ENCODE data around the gene DNAJC3.
"Not testable (repeated sequence)": the region's sequence is repeated elsewhere in the genome, so short reads cannot be mapped to it uniquely, and the experiment has no call there.

Gene DNAJC3

GRCh38 chr13:95734124-95734523 is 57.2 kb downstream of the DNAJC3 start:
- no peak for TF ChIP-seq CTCF (conservative IDR thresholded peaks at IDR 0.05; ENCODE audit: low read length)
- TF ChIP-seq EZH2phosphoT487 (IDR thresholded peaks at IDR 0.05; ENCODE audit: borderline replicate concordance), result no peak
- Histone ChIP-seq H3K4me2 (ENCODE audit: low read depth, low read length, poor library complexity, severe bottlenecking) (no peak overlapping the region), H3K9me2 (replicated peaks; ENCODE audit: low read depth, low read length) (no peaks in the 10 kb centered on the region), H2AFZ (ENCODE audit: low read length) (no peak overlapping the region), H3K9ac (ENCODE audit: low read depth, low read length, poor library complexity, severe bottlenecking) (no peak overlapping the region), H3K79me2 (ENCODE audit: insufficient read depth, low read length) (peaks cover 50% of the 10 kb centered on the region), H3F3A (ENCODE audit: low read depth) (no peaks in the 10 kb centered on the region), H3K4me1 (ENCODE audit: insufficient read depth, low read length, poor library complexity, severe bottlenecking) (no peaks in the 10 kb centered on the region), H4K20me1 (ENCODE audit: insufficient read depth, low read length, poor library complexity, severe bottlenecking) (no peaks in the 10 kb centered on the region), H3K9me3 (ENCODE audit: insufficient read depth, low read depth, low read length) (peaks cover 3% of the 10 kb centered on the region; the same call in 1 of the 2 replicates), H3K27me3 (ENCODE audit: insufficient read depth, low read length, poor library complexity, severe bottlenecking) (no peaks in the 10 kb centered on the region), H3K4me3 (ENCODE audit: low read length, poor library complexity, severe bottlenecking) (no peak overlapping the region), H3K36me3 (ENCODE audit: insufficient read depth, low read length) (peaks cover 22% of the 10 kb centered on the region)

- not testable (repeated sequence) for H3K9me3 ChIP-seq (ENCODE audit: insufficient read depth, low read depth, low read length); H3K4me1 ChIP-seq (ENCODE audit: insufficient read depth, low read length, poor library complexity, severe bottlenecking); H4K20me1 ChIP-seq (ENCODE audit: insufficient read depth, low read length, poor library complexity, severe bottlenecking); H2AFZ ChIP-seq (ENCODE audit: low read length); H3K9me2 ChIP-seq (replicated peaks; ENCODE audit: low read depth, low read length); H3F3A ChIP-seq (ENCODE audit: low read depth); H3K4me3 ChIP-seq (ENCODE audit: low read length, poor library complexity, severe bottlenecking); H3K4me2 ChIP-seq (ENCODE audit: low read depth, low read length, poor library complexity, severe bottlenecking); H3K9ac ChIP-seq (ENCODE audit: low read depth, low read length, poor library complexity, severe bottlenecking); H3K36me3 ChIP-seq (ENCODE audit: insufficient read depth, low read length); H3K27me3 ChIP-seq (ENCODE audit: insufficient read depth, low read length, poor library complexity, severe bottlenecking)
- peaks cover 32% of the 10 kb centered on the region for H3K79me2 ChIP-seq (ENCODE audit: insufficient read depth, low read length)
Measured at GRCh38 chr13:95740071-95740978, 63.4 kb downstream of the DNAJC3 start.

GRCh38 chr13:95740979-95741320 is 64.0 kb downstream of the DNAJC3 start:
- peaks cover 32% of the 10 kb centered on the region for H3K79me2 ChIP-seq (ENCODE audit: insufficient read depth, low read length)
- H3K4me3 ChIP-seq (ENCODE audit: low read length, poor library complexity, severe bottlenecking), result no peak overlapping the region
- H3K4me2 ChIP-seq (ENCODE audit: low read depth, low read length, poor library complexity, severe bottlenecking), result no peak overlapping the region
- H2AFZ ChIP-seq (ENCODE audit: low read length), result no peak overlapping the region
- H3K36me3 ChIP-seq (ENCODE audit: insufficient read depth, low read length), result no peaks in the 10 kb centered on the region
- no peak overlapping the region for H3K9ac ChIP-seq (ENCODE audit: low read depth, low read length, poor library complexity, severe bottlenecking)
- H3K4me1 ChIP-seq (ENCODE audit: insufficient read depth, low read length, poor library complexity, severe bottlenecking), result no peaks in the 10 kb centered on the region
- no peaks in the 10 kb centered on the region for H3K9me3 ChIP-seq (ENCODE audit: insufficient read depth, low read depth, low read length)
- TF ChIP-seq CTCF (conservative IDR thresholded peaks at IDR 0.05; ENCODE audit: low read length), result no peak
- no peak for TF ChIP-seq EZH2phosphoT487 (IDR thresholded peaks at IDR 0.05; ENCODE audit: borderline replicate concordance)
- H4K20me1 ChIP-seq (ENCODE audit: insufficient read depth, low read length, poor library complexity, severe bottlenecking), result peaks cover 6% of the 10 kb centered on the region
- H3K9me2 ChIP-seq (replicated peaks; ENCODE audit: low read depth, low read length), result no peaks in the 10 kb centered on the region
- no peaks in the 10 kb centered on the region for H3F3A ChIP-seq (ENCODE audit: low read depth)
- no peaks in the 10 kb centered on the region for H3K27me3 ChIP-seq (ENCODE audit: insufficient read depth, low read length, poor library complexity, severe bottlenecking)
